Neural progenitor cell (in vitro differentiated cells): Measurements from ENCODE around the gene MYO1E.

Experiments
- CTCF ChIP-seq: fragments of 200-600 bp; sonication (generic); IDR thresholded peaks from 2 replicates; pipeline ENCODE4 v1.5.1; 2017; ENCODE audit warnings: antibody characterized with exemption, mild to moderate bottlenecking
- EZH2phosphoT487 ChIP-seq: fragments of 200-600 bp; sonication (generic); IDR thresholded peaks from 2 replicates; pipeline ENCODE4 v1.6.1; 2017; ENCODE audit warnings: antibody characterized with exemption

GRCh38 chr15:59133929-59134427 lies 238.7 kb downstream of the MYO1E start:
- TF ChIP-seq CTCF (no peak), EZH2phosphoT487 (no peak)
